GM18507 (cell line): ENCODE results near the gene SLC19A1.
A peak's percentile ranks its signal among the peaks of the same experiment; 100 is the strongest.

Source experiments
- DNase-seq: peaks from one replicate; pipeline ENCODE4 v3.0.0; 2011; ENCODE audit warnings: low read depth; ENCODE audit not compliant: insufficient read length; ENCODE audit errors: extremely low spot score
- FAIRE-seq: peaks from 2 replicates; lab custom pipeline; 2011; peaks lifted over from hg19 to GRCh38; lab: Jason Lieb, UNC

Gene SLC19A1

DNA sequence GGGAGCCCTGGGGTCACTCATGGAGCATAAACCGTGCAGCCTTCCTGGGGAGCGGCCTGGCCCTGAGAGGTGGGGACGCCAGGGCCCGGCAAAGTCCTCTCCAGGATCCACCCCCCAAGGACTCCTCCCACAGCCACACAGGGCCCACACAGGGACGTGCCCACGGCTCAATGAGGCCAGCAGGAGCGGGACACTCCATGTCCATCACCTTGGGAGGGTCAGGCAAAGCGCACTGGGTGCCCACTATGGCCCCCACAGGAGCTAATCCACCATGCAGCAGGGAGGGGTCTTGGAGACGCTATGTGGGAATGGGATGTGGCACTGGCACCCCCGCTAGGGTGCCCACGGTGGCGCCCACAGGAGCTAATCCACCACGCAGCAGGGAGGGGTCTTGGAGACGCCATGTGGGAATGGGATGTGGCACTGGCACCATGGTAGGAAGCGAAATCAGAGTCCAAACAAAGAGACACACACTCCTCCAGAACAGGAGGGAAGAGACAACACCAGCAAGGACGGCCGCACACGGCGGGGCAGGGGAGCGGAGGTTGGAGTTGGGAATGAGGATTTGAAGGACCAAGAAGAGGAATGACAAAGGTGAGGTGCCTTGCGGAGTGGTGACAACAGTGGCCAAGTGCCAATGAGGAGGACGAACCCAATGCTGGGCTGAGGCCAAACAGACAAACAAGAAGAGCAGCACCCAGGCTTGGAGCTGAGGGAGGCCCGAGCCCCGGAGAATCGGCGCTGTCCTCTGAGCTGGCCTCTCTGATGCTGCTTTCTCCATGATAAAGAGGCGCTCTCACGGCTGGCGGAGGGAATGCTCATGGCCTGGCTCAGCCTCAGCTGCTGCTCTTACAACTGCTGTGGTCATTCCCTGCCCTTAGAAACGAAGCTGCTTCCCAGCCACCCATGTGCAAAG is 18.1 kb upstream of the SLC19A1 start:
- no peak for DNase-seq
- FAIRE-seq, result no peak

DNA sequence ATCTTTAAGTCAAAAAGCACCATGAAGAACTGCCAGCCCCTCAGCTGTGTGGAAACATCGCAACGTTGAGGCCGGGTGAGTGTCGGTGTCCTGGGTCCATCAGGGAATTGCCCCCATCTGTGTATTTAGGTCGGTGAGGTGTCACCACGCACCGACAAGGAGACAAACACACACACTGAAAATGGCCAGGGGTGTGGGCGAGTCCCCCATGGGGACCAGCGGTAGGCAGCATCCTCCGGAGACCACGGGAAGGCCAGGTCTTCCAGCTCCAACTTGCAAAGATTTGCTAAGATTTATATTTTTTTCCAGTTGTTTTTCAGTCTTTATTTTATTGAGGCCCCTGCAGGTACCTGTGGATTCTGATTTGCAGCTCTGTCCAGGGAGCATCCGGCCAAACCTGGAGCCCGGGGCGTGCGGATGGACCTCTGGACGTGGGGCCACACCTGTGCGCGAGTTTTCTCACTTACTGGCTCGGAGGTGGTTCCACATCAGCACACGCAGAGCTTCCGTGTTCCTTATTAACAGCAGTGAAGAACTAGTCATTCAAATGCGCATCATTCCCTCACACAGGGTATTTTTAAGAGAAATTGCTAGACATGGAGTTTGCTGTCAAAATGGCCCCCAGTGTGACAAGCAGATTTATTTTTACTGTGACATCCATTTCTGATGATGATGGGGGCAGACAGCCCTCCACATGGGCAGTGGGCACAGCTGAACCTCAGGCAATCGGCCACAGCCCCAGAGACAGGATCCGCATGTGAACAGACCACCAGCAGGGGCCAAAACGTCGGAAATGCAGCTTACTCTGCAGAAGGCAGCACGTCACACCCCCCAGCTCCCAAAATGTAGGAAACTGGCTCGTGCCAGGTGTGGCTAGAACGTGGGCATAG is 17.2 kb upstream of the SLC19A1 start:
- FAIRE-seq (no peak), DNase-seq (no peak)

DNA sequence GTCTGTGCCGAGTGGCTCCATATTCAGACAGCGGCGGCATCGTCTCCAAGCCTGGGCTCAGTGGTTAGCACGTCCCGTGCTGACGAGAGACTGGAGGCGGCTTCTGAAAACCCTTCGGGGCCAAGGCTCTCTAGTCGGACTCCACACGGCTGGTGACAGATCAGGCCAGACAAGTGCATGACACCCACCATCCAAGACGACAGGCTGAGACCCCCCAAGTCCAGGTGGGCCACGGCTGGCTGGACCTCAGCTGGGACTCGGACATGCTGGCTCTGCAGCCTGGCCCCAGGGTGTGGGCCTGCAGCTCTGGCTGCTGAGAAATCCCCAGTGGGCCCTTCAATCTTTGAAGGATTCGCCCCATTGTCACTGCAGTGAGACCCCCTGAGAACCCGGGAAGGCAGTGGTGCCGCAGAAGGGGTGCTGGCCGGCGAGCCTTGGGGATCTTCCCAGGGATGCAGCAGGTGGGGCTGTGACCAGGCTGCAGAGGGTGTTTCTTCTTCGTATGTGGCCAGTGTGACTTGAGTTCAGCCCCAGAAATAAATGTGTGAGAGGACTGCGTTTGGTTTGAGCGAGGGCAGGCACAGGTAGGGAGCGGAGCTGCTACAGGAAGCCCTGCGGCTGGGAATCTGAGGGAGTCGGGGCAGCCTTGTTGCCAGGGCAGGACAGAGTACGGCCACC is 15.9 kb upstream of the SLC19A1 start:
- no peak for FAIRE-seq
- no peak for DNase-seq

DNA sequence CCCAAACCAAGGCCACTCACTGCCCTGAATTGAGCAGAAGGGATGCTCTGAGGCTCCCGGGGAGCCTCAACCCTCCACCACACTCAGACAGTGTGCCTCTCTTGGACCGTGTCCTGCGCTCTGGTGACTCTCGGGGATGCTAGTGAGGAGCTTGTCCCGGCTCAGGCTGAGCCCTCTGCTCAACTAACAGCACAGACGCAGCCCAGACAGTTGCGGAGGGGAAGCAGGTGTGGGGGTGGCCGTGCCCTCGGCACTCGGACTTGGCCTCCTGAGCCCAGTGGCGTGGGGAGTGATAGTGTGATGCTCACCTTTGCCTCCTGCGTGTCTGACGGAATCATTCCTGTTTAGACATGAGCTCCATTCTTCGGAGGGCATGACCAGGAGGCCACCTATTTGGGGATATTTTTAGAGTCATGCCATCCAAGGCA is 15.4 kb upstream of the SLC19A1 start:
- DNase-seq, result no peak
- FAIRE-seq, result no peak

DNA sequence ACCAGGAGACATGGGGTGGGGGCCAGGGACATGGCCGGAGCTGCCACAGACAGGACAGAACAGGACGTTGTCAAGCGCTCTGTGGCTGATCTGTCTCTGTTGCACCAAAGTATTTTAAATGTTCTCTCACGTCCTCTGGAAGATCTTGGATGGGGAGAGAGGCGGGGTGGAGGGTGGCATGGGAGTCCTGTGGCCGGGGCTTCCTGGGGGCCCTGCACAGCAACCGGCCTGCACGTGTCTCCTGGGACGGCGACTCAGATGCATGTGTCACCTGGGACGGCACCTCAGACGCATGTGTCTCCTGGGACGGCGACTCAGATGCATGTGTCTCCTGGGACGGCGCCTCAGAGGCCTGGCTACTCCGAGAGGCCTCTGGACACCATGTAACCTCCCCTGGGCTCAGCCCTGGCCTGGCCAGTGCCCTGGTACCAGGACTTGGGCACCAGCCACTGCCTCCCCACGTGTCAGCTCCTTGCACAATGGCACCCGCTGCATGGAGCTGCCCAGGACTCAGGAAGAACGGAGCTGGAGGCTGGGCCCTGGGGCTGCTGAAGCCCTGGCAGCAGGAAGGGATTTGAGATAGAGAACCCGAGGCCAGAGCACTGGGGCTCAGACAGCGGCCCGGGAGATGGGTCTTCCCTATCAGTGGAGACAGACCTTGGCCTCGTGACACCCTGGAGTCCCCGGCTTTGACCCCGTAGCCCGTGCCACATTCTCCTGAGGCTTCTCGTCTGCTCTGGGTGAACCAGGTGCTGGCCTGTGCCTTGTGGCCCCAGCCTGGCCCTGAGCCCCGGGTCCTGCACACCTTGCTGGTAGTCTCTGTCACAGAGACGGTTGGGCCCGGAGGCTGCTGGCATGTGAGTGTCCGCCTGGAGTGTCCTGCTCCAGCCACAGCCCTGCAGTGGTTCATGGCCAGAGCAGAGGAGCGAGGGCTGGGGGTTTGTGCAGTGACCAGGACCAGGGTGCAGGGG is 14.7 kb upstream of the SLC19A1 start:
- DNase-seq (no peak), FAIRE-seq (no peak)

DNA sequence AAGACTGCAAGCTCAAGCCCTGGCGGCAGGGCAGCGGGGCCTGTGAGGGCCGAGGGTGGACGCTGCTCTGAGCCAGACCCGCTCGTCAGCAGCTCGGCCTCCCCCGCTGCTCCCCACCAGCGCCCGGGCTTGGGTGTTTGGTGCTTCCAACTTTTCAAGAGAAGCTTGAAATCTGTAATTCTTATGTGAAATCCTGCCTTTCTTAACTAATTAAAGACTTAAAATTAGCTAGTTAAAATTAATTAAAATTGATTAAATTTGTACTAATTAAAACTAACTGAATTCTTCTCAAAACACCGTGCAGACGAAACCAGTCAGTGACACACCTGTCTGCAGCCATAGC is 14.0 kb upstream of the SLC19A1 start:
- FAIRE-seq, result no peak

DNA sequence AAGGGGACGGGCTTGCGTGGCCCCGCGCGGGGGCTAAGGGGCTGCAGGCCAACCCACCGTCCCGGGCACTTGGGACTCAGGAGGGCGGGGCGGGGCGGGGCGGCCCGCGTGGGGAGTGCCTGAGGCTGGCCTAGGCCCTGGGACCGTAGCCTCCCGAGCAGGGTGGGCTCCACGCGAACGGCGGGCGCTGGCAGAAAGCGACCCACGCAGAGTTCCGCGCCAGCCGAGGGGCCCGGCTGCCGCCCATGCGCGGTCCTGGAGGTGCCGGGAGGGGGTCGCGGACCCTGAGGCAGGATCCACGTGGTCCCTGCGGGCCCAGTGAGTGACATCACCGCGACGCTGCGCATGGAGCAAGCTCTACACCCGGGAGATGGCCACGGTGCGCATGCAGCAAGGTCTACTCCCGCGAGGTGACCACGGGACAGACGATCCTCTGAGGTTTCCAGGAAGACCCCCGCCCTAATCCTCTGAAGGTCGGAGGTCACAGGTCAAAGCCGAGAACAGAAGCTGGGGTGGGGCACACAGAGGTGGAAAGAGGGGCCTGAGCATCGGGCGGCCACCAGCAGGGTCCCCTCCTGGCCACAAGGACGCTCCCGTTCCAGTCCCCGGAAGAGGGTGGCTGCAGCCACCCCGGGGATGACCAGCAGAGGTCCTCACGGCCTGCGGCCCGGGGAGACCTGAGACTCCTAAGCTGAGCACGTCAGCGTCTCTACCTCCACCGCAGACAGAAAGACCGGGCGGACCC is 13.5 kb upstream of the SLC19A1 start:
- peak; percentile 56 for DNase-seq
- FAIRE-seq, result peak; percentile 15

More for the DNA sequence above, 14.0 kb upstream of the SLC19A1 start:
- DNase-seq, result no peak

DNA sequence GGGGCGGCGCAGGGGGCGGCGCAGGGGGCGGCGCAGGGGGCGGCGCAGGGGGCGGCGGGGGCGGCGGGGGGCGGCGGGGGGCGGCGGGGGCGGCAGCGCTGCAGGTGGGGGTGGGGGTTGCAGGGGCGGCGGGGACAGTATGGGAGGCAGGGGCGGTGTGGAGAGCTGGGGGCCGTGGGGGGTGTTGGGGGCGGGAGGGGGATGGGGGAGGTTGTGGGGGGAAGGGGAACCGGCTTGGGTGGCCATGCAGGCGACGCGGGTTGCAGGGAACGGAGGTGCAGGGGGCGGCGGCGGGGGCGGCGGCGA is 13.0 kb upstream of the SLC19A1 start:
- DNase-seq, result no peak
- no peak for FAIRE-seq

DNA sequence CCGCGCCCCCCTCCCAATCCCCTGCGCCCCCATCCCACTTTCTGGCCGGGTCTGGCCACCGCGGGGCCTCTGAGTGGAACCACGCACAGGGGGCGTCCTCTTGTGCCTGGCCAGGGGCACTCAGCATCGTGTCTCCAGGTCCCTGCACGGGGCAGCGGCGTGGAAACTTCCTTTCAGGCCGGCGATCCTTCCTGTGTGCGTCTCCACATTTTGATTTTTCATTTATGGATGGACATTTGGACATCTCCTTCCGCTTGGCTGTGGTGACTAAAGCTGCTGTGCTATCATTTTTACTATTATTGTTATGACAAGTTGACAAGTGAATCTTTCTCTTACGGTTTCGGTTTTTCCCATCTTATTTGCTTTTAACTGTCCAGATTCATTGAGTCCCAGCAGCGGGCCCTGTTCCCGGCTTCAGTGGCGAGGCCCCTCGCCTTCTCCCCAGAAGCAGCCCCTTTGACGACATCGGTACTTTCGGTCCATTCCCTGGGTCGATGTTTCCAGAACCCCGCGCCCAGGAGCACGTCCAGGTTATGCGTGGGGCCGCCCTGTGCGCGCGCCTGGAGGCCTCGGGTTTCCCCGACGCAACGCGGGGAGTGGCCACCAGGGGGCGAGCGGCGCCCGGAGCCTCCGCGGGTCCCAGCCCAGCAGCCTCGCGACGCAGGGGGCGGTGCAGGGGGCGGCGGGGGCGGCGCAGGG is 12.4 kb upstream of the SLC19A1 start:
- peak; percentile 69 for FAIRE-seq

DNA sequence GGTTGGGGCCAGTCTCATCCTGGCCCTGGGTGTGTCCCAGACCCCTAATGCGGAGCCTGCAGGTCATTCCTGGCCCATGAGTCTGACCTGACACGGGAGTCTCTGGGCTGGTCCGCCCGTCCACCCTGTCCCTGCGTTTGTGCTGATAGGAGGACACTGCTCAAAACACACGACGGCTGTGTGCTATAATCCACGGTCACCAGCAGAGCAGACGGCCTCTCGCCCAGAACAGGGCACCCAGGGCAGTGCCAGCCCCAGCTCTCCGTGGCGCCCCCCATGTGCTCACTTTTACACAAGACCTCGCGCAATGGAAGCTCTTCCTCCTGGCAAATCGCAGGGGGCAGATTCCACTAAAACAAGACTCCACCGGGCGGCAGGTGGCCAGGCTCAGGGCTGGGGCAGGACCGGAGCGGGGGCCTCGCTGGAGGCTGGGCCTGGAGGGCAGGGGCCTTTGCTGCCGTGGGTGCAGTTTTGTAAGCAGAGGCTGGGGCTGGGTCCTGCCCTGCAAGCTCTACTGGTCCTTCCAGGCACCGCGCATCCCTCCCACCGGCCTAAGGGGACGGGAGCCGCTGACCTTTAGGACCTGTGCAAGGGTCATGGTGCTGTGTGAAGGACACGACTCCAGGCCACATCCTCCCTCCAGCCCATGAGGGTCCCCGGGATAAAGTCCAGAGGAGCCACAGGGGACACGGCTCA is 10.6 kb upstream of the SLC19A1 start:
- no peak for DNase-seq
- FAIRE-seq, result no peak

More for the DNA sequence above, 12.4 kb upstream of the SLC19A1 start:
- DNase-seq, result peak; percentile 74

DNA sequence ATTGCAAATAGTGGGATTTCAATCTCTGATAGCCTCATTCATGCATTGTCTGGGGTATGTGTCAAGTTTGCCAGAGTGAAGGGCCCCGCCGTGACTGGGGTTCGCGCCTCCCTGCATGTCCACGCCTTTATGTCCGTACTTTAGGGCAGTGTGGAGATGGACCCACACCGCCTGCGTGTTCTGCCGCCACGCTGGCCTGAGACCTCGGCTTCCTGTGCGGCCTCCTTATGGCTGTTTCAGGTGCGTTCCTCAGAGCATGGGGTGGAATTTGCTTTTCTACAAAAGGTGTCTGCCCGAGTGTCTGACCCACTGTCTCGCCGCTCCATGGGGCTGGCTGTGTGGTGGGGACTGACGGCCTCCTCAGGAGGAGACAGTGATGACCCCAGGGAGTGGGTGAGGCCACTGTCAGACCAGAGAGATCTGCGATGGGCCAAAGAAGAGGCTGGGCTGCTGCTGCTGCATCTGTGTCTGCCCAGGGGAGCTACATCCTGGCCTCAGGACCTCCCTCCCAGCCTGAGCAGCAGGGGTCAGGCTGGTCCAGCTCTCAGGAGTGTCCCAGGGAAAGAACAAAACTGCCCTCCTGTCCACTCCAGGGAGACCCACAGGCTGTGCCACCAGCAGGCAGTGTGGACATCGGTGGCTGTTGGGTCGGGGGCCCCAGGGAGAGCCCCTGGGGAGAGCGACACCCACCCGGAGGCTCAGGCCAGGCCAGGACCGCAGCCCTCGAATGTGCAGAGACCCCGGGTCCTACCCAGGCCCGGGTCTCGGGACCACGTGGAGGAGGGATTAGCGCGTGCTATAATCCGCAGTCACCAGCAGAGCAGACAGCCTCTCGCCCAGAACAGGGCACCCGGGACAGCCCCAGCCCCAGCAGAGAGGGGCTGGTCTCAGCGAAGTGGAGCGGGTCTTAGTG is 9.8 kb upstream of the SLC19A1 start:
- FAIRE-seq (no peak), DNase-seq (no peak)

DNA sequence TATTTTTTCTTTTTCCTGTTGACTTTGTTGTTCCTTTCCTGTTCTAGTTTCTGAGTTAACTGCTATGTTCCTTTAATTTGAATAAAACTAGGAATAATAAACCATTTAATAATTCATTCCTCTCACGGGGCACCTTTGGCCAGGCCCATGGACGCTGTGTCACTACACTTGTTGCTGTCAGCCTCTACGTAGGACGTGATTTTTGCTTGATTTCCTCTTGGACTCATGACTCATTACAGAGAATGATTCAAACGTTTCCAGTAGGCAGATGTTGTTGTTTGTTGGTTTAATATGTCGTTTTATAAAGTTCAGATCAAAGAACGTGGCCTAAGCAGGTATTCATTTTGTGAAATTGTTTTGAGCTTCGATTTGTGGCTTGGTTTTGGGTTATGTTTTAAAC is 9.1 kb upstream of the SLC19A1 start:
- FAIRE-seq, result peak; percentile 15
- DNase-seq, result no peak

DNA sequence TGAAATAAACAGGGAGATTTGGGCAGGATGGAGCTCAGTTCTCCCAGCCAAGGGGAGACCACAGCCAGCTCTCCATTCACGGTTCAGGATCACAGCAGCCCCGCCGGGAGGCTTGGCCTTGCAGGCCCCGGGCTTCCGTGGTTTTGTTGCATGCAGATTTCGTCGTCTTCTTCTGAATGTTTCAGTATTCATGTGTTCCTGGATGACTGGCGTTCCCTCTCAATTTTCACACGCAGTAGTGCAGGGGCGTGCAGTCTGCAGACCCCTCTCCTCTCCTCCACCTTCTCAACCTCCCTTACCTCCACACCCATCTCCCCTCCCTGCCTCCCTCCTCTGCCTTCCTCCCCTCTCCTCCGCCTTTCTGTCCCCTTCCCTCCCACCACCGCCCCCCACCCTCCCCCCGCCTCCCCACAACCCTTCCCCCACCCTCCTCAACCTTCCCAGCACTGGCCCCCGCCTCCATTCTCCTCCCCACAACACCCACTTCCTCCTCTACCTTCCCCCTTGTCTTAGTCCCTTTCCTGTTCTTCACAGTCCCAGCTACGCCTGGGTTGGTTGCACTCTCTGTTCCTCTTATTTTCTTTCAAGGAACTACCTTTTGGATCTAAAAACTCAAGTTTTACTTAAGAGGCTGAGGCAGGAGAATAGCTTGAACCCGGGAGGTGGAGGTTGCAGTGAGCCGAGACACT is 8.4 kb upstream of the SLC19A1 start:
- DNase-seq (peak; percentile 40), FAIRE-seq (peak; percentile 93)

DNA sequence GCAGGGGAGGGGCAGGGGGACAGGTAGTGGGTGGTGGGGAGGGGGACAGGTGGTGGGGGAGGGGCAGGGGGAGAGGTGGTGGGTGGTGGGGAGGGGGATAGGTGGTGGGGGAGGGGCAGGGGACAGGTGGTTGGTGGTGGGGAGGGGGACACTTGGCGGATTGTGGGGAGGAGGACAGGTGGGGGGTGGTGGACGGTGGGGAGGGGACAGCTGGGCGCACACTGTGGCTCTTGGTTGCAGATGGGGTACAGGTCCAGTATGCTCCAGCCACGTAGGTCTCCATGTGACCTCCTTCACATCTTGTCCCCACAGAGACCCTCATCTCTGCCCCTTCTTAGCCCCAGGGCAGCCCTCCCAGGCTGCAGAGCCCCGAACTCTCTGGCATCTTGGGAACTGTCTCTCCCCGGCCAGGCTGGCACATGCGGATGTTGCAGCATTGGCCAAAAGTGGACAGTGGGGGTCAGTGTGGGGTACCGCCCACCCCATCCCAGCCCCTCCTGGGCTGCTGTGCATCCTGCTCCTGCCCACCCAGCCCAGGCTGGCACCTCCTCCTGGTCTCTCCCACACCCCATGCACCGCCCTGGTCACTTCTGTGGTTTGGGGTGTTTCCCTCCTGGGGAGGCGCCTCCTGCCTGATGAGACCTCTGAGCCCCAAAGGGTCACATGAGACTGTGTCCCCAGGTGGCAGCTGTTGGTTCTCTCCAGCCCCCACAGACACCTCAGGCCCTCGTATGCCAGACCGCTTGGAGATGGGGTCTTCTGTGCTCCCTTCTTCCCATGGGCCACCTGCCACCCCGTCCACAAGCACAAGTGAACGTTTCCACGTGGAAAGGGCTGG is 7.6 kb upstream of the SLC19A1 start:
- FAIRE-seq, result no peak

More for the DNA sequence above, 7.6 kb upstream of the SLC19A1 start:
- peak; percentile 39 for DNase-seq
